Sigmoid colon (tissue), 4 donors: ENCODE data around the gene RPS3.

ENCODE experiments used
- CTCF ChIP-seq, 4 experiments: fragments of 450-650 bp in 3 of 4; fragments of 200-600 bp in 1 of 4; IDR thresholded peaks; one replicate each; pipeline ENCODE4 v1.5.1; 2016 to 2019; ENCODE audit warnings: antibody characterized with exemption in 4 of 4, mild to moderate bottlenecking in 3 of 4, moderate library complexity in 2 of 4
- EP300 ChIP-seq, 4 donors: sonication (generic); formaldehyde crosslinking; IDR thresholded peaks; one replicate each; pipeline ENCODE4 v1.6.1; 2017; ENCODE audit warnings: antibody characterized with exemption in 4 of 4
- POLR2A ChIP-seq, 2 donors: fragments of 450-650 bp; IDR thresholded peaks; one replicate each; pipeline ENCODE4 v1.6.1; 2016; ENCODE audit warnings: antibody characterized with exemption in 2 of 2, mild to moderate bottlenecking in 2 of 2, moderate library complexity in 2 of 2
- POLR2AphosphoS5 ChIP-seq, 4 donors: sonication (generic); formaldehyde crosslinking; IDR thresholded peaks; one replicate each; pipeline ENCODE4 v1.6.1; 2017; ENCODE audit warnings: antibody characterized with exemption in 4 of 4

GRCh38 chr11:75430714-75431532 is 31.6 kb downstream of the RPS3 start:
- TF ChIP-seq POLR2A (IDR thresholded peaks at IDR 0.05) (no peak), CTCF (IDR thresholded peaks at IDR 0.05) (no peak), EP300 (IDR thresholded peaks at IDR 0.05) (no peak), POLR2AphosphoS5 (IDR thresholded peaks at IDR 0.05) (no peak)
